A673 (cell line): Measurements from ENCODE around the gene KCTD5. TPM values are rescaled to one million over a fixed set of nuclear protein-coding genes. Genes with fewer than 3 reads are reported as not detected.

Experiments
- BruUV-seq: library from RNA; stranded (reverse); fragments of 400-500 nt; replicated peaks from 2 replicates; lab custom pipeline; 2021; lab: Mats Ljungman, UMichigan
- CTCF ChIA-PET: fragments of 300-600 bp; sonication (Branson Sonifier 250); formaldehyde crosslinking; loops from one replicate; lab custom pipeline; 2022; ENCODE audit warnings: antibody characterized with exemption; lab: Charles Lee
- POLR2A ChIA-PET: fragments of 300-600 bp; sonication (Branson Sonifier 250); formaldehyde crosslinking; loops from one replicate; lab custom pipeline; 2022; ENCODE audit warnings: antibody characterized with exemption; ENCODE audit not compliant: low non-redundant PET; lab: Charles Lee
- DNase-seq: peaks from one replicate; pipeline ENCODE4 v3.0.0-alpha.2; 2015; ENCODE audit warnings: low spot score
- H3K27ac ChIP-seq: fragments of 200-600 bp; sonication (generic); 2 replicates; pipeline ENCODE4 v1.5.1; 2016; ENCODE audit warnings: mixed run types, low read depth, mild to moderate bottlenecking, mixed read lengths, antibody characterized with exemption, low read length; ENCODE audit not compliant: poor library complexity, severe bottlenecking
- H3K27me3 ChIP-seq: fragments of 200-600 bp; sonication (generic); replicated peaks from 2 replicates; pipeline ENCODE4 v1.6.1; 2017; ENCODE audit warnings: mixed run types, low read depth, mild to moderate bottlenecking, mixed read lengths, antibody characterized with exemption, low read length; ENCODE audit not compliant: insufficient read depth, poor library complexity
- H3K36me3 ChIP-seq: fragments of 200-600 bp; sonication (generic); 2 replicates; pipeline ENCODE4 v1.6.1; 2016; ENCODE audit warnings: mixed run types, mild to moderate bottlenecking, mixed read lengths, antibody characterized with exemption, low read length; ENCODE audit not compliant: insufficient read depth, poor library complexity, severe bottlenecking
- H3K4me1 ChIP-seq: fragments of 200-600 bp; sonication (generic); 2 replicates; pipeline ENCODE4 v1.6.1; 2017; ENCODE audit warnings: mixed run types, mild to moderate bottlenecking, mixed read lengths, antibody characterized with exemption, low read length; ENCODE audit not compliant: insufficient read depth, poor library complexity, severe bottlenecking
- H3K4me3 ChIP-seq: fragments of 200-600 bp; sonication (generic); 2 replicates; pipeline ENCODE4 v1.5.1; 2016; ENCODE audit warnings: low read depth, mixed run types, mild to moderate bottlenecking, mixed read lengths, low read length; ENCODE audit not compliant: poor library complexity, severe bottlenecking
- H3K9me3 ChIP-seq: fragments of 200-600 bp; sonication (generic); 2 replicates; pipeline ENCODE4 v1.6.1; 2016; ENCODE audit warnings: mixed run types, low read depth, mild to moderate bottlenecking, mixed read lengths, antibody characterized with exemption, low read length; ENCODE audit not compliant: poor library complexity, severe bottlenecking
- EZH2 ChIP-seq: fragments of 200-600 bp; sonication (generic); IDR thresholded peaks from 2 replicates; pipeline ENCODE4 v1.6.1; 2017; ENCODE audit warnings: borderline replicate concordance, low read depth, mild to moderate bottlenecking, mixed read lengths, antibody characterized with exemption, low read length; ENCODE audit not compliant: poor library complexity, severe bottlenecking
- intact Hi-C: fragments of 100-400 bp; cut with micrococcal nuclease; formaldehyde crosslinking; loops from one replicate; pipeline ENCODE4 v1.10.0; 2022; ENCODE audit not compliant: unreplicated experiment
- total RNA-seq: library from RNA; stranded (reverse); gene quantifications from 2 replicates; pipeline ENCODE4 v1.2.3, GENCODE V29; 2021
- TF ChIP-seq, protein P1 (sequence below): fragments of 300-800, 200-600 bp; sonication (generic); conservative IDR thresholded peaks from 2 replicates; pipeline ENCODE4 v1.5.1; 2017; ENCODE audit warnings: low read depth, mild to moderate bottlenecking, antibody characterized with exemption, low read length, moderate library complexity, mixed read lengths

The KCTD5 gene
- total RNA-seq, 1 experiment from 2014 or later, result 35.6 TPM

DNA sequence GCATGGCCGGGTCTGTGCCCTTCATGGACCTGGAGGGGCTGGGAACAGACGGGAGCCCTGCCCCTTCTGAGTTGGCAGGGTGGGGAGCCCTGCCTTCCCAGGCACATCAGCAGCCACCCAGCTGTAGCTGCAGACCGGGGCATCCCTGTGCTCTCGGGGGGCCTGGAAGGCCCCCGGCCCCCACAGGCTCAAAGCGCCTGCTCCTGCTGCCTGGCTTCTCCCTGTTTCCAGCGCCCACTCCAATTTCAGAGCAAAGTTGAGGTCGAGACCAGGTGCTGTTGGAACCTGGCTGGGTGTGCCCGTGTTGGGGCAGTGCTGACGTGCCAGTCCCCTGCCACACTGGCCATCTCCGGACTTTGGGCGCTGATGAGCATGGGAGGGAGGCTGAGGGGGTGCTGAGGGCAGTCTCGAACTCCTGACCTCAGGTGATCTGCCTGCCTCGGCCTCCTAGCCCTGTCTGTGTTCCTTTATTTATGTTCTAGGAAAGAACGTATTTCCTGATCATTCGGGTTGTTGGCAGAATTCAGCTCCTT, 42.6 kb downstream of the KCTD5 start:
- Histone ChIP-seq H3K9me3 (no peaks in the 10 kb centered on the region), H3K36me3 (no peaks in the 10 kb centered on the region), H3K27me3 (no peaks in the 10 kb centered on the region), H3K4me1 (no peaks in the 10 kb centered on the region), H3K4me3 (no peak overlapping the region), H3K27ac (no peak overlapping the region)
- POLR2A ChIA-PET, result no interaction called here
- TF ChIP-seq, protein P1, sequence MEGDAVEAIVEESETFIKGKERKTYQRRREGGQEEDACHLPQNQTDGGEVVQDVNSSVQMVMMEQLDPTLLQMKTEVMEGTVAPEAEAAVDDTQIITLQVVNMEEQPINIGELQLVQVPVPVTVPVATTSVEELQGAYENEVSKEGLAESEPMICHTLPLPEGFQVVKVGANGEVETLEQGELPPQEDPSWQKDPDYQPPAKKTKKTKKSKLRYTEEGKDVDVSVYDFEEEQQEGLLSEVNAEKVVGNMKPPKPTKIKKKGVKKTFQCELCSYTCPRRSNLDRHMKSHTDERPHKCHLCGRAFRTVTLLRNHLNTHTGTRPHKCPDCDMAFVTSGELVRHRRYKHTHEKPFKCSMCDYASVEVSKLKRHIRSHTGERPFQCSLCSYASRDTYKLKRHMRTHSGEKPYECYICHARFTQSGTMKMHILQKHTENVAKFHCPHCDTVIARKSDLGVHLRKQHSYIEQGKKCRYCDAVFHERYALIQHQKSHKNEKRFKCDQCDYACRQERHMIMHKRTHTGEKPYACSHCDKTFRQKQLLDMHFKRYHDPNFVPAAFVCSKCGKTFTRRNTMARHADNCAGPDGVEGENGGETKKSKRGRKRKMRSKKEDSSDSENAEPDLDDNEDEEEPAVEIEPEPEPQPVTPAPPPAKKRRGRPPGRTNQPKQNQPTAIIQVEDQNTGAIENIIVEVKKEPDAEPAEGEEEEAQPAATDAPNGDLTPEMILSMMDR, result no peak
- TF ChIP-seq EZH2, result no peak
- intact Hi-C loops, result no loop called here
- no TSS peak for BruUV-seq
- CTCF ChIA-PET, result no interaction called here
- DNase-seq, result no peak

DNA sequence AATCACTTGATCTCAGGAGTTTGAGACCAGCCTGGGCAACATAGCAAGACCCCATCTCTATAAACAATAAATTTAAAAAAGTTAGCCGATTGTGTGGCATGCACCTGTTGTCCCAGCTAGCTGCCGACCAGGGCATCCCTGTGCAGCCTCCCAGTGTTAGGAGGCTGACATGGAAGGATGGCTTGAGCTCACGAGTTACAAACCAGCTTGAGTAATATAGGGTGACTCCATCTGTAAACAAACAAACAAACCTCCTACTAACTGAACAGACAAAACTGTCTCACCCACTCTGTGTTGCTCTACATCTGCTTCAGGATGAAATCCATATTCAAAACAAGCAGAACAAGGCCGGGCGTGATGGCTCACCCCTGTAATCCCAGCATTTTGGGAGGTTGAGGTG, 44.6 kb downstream of the KCTD5 start:
- DNase-seq, result no peak
- ChIA-PET CTCF (no interaction called here), POLR2A (no interaction called here)
- intact Hi-C loops, result no loop called here
- Histone ChIP-seq H3K4me3 (no peak overlapping the region), H3K9me3 (no peaks in the 10 kb centered on the region), H3K36me3 (no peaks in the 10 kb centered on the region), H3K4me1 (no peaks in the 10 kb centered on the region), H3K27ac (no peak overlapping the region), H3K27me3 (no peaks in the 10 kb centered on the region)
- no TSS peak for BruUV-seq
- TF ChIP-seq EZH2, result no peak
- TF ChIP-seq, protein P1, result no peak

DNA sequence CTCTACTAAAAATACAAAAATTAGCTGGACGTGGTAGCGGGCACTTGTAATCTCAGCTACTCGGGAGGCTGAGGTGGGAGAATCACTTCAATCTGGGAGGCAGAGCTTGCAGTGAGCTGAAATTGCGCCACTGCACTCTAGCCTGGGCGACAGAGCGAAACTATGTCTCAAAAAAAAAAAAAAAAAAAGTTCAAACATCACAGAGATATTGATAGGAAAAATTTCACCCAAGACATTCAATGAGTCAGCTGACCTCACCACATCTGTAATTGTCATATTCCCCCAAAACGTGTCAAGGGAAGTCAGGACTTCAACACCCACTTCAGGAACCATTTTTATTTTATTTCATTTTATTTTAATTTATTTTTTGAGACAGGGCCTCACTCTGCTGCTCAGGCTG, 45.7 kb downstream of the KCTD5 start:
- Histone ChIP-seq H3K4me1 (no peaks in the 10 kb centered on the region), H3K27me3 (no peaks in the 10 kb centered on the region), H3K4me3 (no peak overlapping the region), H3K27ac (no peak overlapping the region), H3K9me3 (no peaks in the 10 kb centered on the region), H3K36me3 (no peaks in the 10 kb centered on the region)
- TF ChIP-seq, protein P1, result no peak
- no peak for TF ChIP-seq EZH2
- CTCF ChIA-PET, result no interaction called here
- BruUV-seq, result no TSS peak
- POLR2A ChIA-PET, result no interaction called here
- intact Hi-C loops, result no loop called here
- DNase-seq, result no peak
